GM12878 (cell line): Measurements from ENCODE around the gene TRAPPC11.

ENCODE experiments used
- POLR2A ChIP-seq: IDR thresholded peaks from 2 replicates; pipeline ENCODE4 v1.6.1; 2011; ENCODE audit warnings: low read depth, mild to moderate bottlenecking, low read length
- POLR2AphosphoS2 ChIP-seq: IDR thresholded peaks from 2 replicates; pipeline ENCODE4 v1.6.1; 2011; ENCODE audit warnings: low read depth, mild to moderate bottlenecking, low read length, improper control_type of control experiment, moderate library complexity
- RFX5 ChIP-seq: IDR thresholded peaks from 2 replicates; pipeline ENCODE4 v1.6.1; 2011; ENCODE audit warnings: low read depth, low read length, improper control_type of control experiment
- YY1 ChIP-seq: IDR thresholded peaks from 2 replicates; pipeline ENCODE4 v1.6.1; 2011; ENCODE audit warnings: low read depth, mild to moderate bottlenecking, low read length
- TF ChIP-seq, protein P1 (sequence below), 3 experiments: IDR thresholded peaks in 2 of 3; conservative IDR thresholded peaks in 1 of 3; 2 replicates each; pipeline ENCODE4 v1.5.1; 2011; ENCODE audit warnings: low read depth in 3 of 3, low read length in 3 of 3, mild to moderate bottlenecking in 3 of 3, control low read depth in 2 of 3, moderate library complexity in 2 of 3, inconsistent platforms in 1 of 3, mixed read lengths in 1 of 3; ENCODE audit not compliant: control insufficient read depth in 2 of 3, insufficient read depth in 1 of 3; ENCODE audit errors: extremely low read depth in 1 of 3
- TF ChIP-seq, protein P2 (sequence below): IDR thresholded peaks from 2 replicates; pipeline ENCODE4 v1.6.1; 2012; ENCODE audit warnings: mild to moderate bottlenecking, low read depth, low read length

DNA sequence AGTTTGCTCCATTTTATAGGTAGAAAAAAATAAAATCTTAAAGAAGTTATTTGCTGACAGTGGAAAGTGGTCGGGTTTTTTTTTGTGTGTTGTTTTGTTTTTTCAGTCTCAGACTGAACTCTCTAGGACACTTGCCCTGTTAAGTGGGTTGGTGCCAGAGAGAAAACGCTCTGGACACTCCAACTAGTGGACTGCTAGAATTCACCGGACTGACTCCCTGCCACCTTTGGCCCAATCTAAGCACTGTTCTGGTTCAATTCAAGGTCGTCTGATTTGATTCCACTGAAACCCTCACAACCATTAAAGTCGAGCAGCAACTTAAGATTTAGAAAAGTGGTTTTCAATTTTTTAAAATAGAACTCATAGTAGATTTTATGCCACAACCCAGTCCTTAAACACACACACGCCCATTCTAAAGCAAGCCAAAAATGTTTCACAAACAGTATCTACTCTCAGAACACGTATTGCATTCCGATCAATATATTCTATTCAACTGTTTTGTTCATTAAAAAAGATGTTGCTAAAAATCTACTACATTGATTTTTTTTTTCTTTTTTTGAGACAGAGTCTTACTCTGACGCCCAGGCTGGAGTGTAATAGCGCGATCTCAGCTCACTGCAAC lies 27.4 kb upstream of the TRAPPC11 start:
- TF ChIP-seq POLR2AphosphoS2 (no peak), RFX5 (no peak), POLR2A (no peak), YY1 (no peak)
- TF ChIP-seq, protein P1, sequence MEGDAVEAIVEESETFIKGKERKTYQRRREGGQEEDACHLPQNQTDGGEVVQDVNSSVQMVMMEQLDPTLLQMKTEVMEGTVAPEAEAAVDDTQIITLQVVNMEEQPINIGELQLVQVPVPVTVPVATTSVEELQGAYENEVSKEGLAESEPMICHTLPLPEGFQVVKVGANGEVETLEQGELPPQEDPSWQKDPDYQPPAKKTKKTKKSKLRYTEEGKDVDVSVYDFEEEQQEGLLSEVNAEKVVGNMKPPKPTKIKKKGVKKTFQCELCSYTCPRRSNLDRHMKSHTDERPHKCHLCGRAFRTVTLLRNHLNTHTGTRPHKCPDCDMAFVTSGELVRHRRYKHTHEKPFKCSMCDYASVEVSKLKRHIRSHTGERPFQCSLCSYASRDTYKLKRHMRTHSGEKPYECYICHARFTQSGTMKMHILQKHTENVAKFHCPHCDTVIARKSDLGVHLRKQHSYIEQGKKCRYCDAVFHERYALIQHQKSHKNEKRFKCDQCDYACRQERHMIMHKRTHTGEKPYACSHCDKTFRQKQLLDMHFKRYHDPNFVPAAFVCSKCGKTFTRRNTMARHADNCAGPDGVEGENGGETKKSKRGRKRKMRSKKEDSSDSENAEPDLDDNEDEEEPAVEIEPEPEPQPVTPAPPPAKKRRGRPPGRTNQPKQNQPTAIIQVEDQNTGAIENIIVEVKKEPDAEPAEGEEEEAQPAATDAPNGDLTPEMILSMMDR (IDR thresholded peaks at IDR 0.05 in 2 of 3, conservative IDR thresholded peaks at IDR 0.05 in 1 of 3; ENCODE audit: control insufficient read depth in 2 of 3, extremely low read depth in 1 of 3, insufficient read depth in 1 of 3, low read depth in 3 of 3, low read length in 3 of 3): no peak
- TF ChIP-seq, protein P2, sequence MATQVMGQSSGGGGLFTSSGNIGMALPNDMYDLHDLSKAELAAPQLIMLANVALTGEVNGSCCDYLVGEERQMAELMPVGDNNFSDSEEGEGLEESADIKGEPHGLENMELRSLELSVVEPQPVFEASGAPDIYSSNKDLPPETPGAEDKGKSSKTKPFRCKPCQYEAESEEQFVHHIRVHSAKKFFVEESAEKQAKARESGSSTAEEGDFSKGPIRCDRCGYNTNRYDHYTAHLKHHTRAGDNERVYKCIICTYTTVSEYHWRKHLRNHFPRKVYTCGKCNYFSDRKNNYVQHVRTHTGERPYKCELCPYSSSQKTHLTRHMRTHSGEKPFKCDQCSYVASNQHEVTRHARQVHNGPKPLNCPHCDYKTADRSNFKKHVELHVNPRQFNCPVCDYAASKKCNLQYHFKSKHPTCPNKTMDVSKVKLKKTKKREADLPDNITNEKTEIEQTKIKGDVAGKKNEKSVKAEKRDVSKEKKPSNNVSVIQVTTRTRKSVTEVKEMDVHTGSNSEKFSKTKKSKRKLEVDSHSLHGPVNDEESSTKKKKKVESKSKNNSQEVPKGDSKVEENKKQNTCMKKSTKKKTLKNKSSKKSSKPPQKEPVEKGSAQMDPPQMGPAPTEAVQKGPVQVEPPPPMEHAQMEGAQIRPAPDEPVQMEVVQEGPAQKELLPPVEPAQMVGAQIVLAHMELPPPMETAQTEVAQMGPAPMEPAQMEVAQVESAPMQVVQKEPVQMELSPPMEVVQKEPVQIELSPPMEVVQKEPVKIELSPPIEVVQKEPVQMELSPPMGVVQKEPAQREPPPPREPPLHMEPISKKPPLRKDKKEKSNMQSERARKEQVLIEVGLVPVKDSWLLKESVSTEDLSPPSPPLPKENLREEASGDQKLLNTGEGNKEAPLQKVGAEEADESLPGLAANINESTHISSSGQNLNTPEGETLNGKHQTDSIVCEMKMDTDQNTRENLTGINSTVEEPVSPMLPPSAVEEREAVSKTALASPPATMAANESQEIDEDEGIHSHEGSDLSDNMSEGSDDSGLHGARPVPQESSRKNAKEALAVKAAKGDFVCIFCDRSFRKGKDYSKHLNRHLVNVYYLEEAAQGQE: no peak
